MCF 10A (cell line): ENCODE data around the gene RPS19. TPM values are rescaled to one million over a fixed set of nuclear protein-coding genes. Genes with fewer than 3 reads are reported as not detected.

Source experiments
- BruUV-seq: library from RNA; stranded (reverse); fragments of 400-500 nt; replicated peaks from 2 replicates; lab custom pipeline; 2021; lab: Mats Ljungman, UMichigan
- CTCF ChIA-PET: fragments of 300-600 bp; sonication (Branson Sonifier 250); formaldehyde crosslinking; extraction: SDS; loops from one replicate; lab custom pipeline; 2021; ENCODE audit warnings: antibody characterized with exemption, inconsistent platforms; lab: Yijun Ruan, JAX
- POLR2A ChIA-PET: fragments of 300-600, 350-650 bp; sonication (Branson Sonifier 250); formaldehyde crosslinking; extraction: SDS; loops from one replicate; lab custom pipeline; 2020; ENCODE audit warnings: antibody characterized with exemption, inconsistent platforms; lab: Yijun Ruan, JAX
- DNase-seq: peaks from one replicate; pipeline ENCODE4 v3.0.0-alpha.2; 2018; ENCODE audit not compliant: unreplicated experiment
- H3K27ac Mint-ChIP-seq: one replicate; pipeline ENCODE4 v1.8.0; 2022; ENCODE audit warnings: mild to moderate bottlenecking, low read depth, mixed read lengths; ENCODE audit not compliant: unreplicated experiment
- H3K27me3 Mint-ChIP-seq: one replicate; pipeline ENCODE4 v1.8.0; 2022; ENCODE audit warnings: mixed read lengths; ENCODE audit not compliant: insufficient read depth, unreplicated experiment
- H3K36me3 Mint-ChIP-seq: one replicate; pipeline ENCODE4 v1.8.0; 2022; ENCODE audit warnings: mild to moderate bottlenecking, moderate library complexity, mixed read lengths; ENCODE audit not compliant: insufficient read depth, unreplicated experiment
- H3K4me1 Mint-ChIP-seq: one replicate; pipeline ENCODE4 v1.8.0; 2022; ENCODE audit warnings: mixed read lengths; ENCODE audit not compliant: insufficient read depth, unreplicated experiment
- H3K4me3 Mint-ChIP-seq: one replicate; pipeline ENCODE4 v1.8.0; 2022; ENCODE audit warnings: mild to moderate bottlenecking, moderate library complexity, mixed read lengths; ENCODE audit not compliant: unreplicated experiment
- H3K9me3 Mint-ChIP-seq: one replicate; pipeline ENCODE4 v1.8.0; 2022; ENCODE audit warnings: mixed read lengths; ENCODE audit not compliant: unreplicated experiment
- CTCF ChIP-seq: fragments of 200-600 bp; IDR thresholded peaks from one replicate; pipeline ENCODE4 v1.8.0; 2022; ENCODE audit warnings: antibody characterized with exemption, mild to moderate bottlenecking; ENCODE audit not compliant: unreplicated experiment
- intact Hi-C: fragments of 100-400 bp; cut with micrococcal nuclease; formaldehyde crosslinking; loops from 2 replicates; pipeline ENCODE4 v1.14.1; 2022
- total RNA-seq: library from RNA; stranded (reverse); gene quantifications from 2 replicates; pipeline ENCODE4 v1.2.3, GENCODE V29; 2022

Gene RPS19
- total RNA-seq, 1 experiment from 2014 or later, result 3,060 TPM

- no peak overlapping the region for H3K27ac Mint-ChIP-seq
- TF ChIP-seq CTCF, result peak; percentile 61
- ChIA-PET POLR2A (no interaction called here), CTCF (interaction anchor here (0.6 to 1.4 kb wide), 8 partner anchors 15 to 214 kb away, joined by 3 to 7 read pairs (median 4); no protein-coding TSS in a partner anchor)
- no peak overlapping the region for H3K4me3 Mint-ChIP-seq
- H3K9me3 Mint-ChIP-seq, result no peaks in the 10 kb centered on the region
- H3K4me1 Mint-ChIP-seq, result no peaks in the 10 kb centered on the region
- peak; percentile 66 for DNase-seq
- intact Hi-C loops, result loop anchor here (1.0 to 2.0 kb wide), 2 partner anchors 28 to 68 kb away; no protein-coding TSS in a partner anchor
- peaks cover 45% of the 10 kb centered on the region for H3K27me3 Mint-ChIP-seq
- no TSS peak for BruUV-seq
- H3K36me3 Mint-ChIP-seq, result no peaks in the 10 kb centered on the region
Observed at GRCh38 chr19:41821003-41821735, 38.9 kb upstream of the RPS19 start.

- Mint-ChIP-seq H3K36me3 (no peaks in the 10 kb centered on the region), H3K27ac (no peak overlapping the region), H3K27me3 (peaks cover 83% of the 10 kb centered on the region), H3K9me3 (no peaks in the 10 kb centered on the region), H3K4me3 (no peak overlapping the region), H3K4me1 (no peaks in the 10 kb centered on the region)
- POLR2A ChIA-PET, result interaction anchor here (0.6 kb wide), 1 partner anchor 12 kb away, joined by 3 read pairs; no protein-coding TSS in a partner anchor
- BruUV-seq, result no TSS peak
- CTCF ChIA-PET, result interaction anchor here (0.5 to 1.7 kb wide), 8 partner anchors 13 to 604 kb away, joined by 3 to 7 read pairs (median 3); no protein-coding TSS in a partner anchor
- no peak for TF ChIP-seq CTCF
- intact Hi-C loops, result no loop called here
- DNase-seq, result no peak
Observed at GRCh38 chr19:41837981-41838708, 21.9 kb upstream of the RPS19 start.

GRCh38 chr19:41839211-41839610, 20.8 kb upstream of the RPS19 start:
- DNase-seq, result no peak
- Mint-ChIP-seq H3K27me3 (peaks cover 91% of the 10 kb centered on the region), H3K36me3 (no peaks in the 10 kb centered on the region), H3K4me3 (no peak overlapping the region), H3K4me1 (no peaks in the 10 kb centered on the region), H3K9me3 (peaks cover 8% of the 10 kb centered on the region), H3K27ac (no peak overlapping the region)
- POLR2A ChIA-PET, result no interaction called here
- no peak for TF ChIP-seq CTCF
- CTCF ChIA-PET, result interaction anchor here (0.6 to 1.1 kb wide), 2 partner anchors 20 to 1660 kb away, joined by 3 to 6 read pairs; no protein-coding TSS in a partner anchor
- intact Hi-C loops, result no loop called here
- BruUV-seq, result no TSS peak

- ChIA-PET POLR2A (interaction anchor here (1.0 kb wide), 1 partner anchor 17 kb away, joined by 3 read pairs; the partner anchor contains the start of gene RPS19), CTCF (interaction anchor here (0.7 to 1.6 kb wide), 2 partner anchors 8 to 63 kb away, joined by 3 to 5 read pairs; no protein-coding TSS in a partner anchor)
- Mint-ChIP-seq H3K27me3 (peaks cover 68% of the 10 kb centered on the region), H3K36me3 (no peaks in the 10 kb centered on the region), H3K4me3 (no peak overlapping the region), H3K9me3 (peaks cover 11% of the 10 kb centered on the region), H3K4me1 (no peaks in the 10 kb centered on the region), H3K27ac (no peak overlapping the region)
- no peak for DNase-seq
- no TSS peak for BruUV-seq
- TF ChIP-seq CTCF, result no peak
- intact Hi-C loops, result no loop called here
Observed at GRCh38 chr19:41843371-41843770, 16.7 kb upstream of the RPS19 start.
